Lower leg skin (tissue), 4 donors: Measurements from ENCODE around the gene CCDC102A. TPM values are rescaled to one million over a fixed set of nuclear protein-coding genes. Genes with fewer than 3 reads are reported as not detected.
"Not testable (repeated sequence)": the region's sequence is repeated elsewhere in the genome, so short reads cannot be mapped to it uniquely, and the experiment has no call there.

Experiments
- DNase-seq, 2 donors: peaks; one replicate each; pipeline ENCODE4 v3.0.0-alpha.2; 2019; ENCODE audit warnings: low spot score in 2 of 2
- H3K4me3 ChIP-seq: fragments of 200-600 bp; sonication (generic); 2 replicates; pipeline ENCODE4 v1.5.1; 2017; ENCODE audit warnings: mild to moderate bottlenecking, low read depth; ENCODE audit not compliant: poor library complexity, severe bottlenecking
- CTCF ChIP-seq, 3 donors: fragments of 450-650 bp; IDR thresholded peaks; one replicate each; pipeline ENCODE4 v1.5.1; 2016; ENCODE audit warnings: antibody characterized with exemption in 3 of 3, mild to moderate bottlenecking in 3 of 3, moderate library complexity in 2 of 3
- POLR2A ChIP-seq, 2 donors: fragments of 450-650 bp; IDR thresholded peaks; one replicate each; pipeline ENCODE4 v1.6.1; 2016 to 2017; ENCODE audit warnings: antibody characterized with exemption in 2 of 2, mild to moderate bottlenecking in 1 of 2, moderate library complexity in 1 of 2
- WGBS, 2 donors: methylation state at CpG; one replicate each; pipeline ENCODE4 v1.1.5; 2018; 5-methylcytosine and 5-hydroxymethylcytosine counted together
- intact Hi-C: fragments of 100-400 bp; cut with DNase I; formaldehyde crosslinking; loops from one replicate; pipeline ENCODE4 v1.15.0; 2023; ENCODE audit warnings: low total_unique reads
- total RNA-seq, 4 donors: library from RNA; depleted of rRNA; stranded (reverse); fragments of >200 nt; gene quantifications; one replicate each; pipeline ENCODE4 v1.1.0, GENCODE V29; 2016

The CCDC102A gene
- total RNA-seq, 4 donors from 2014 or later = 13.7 to 18.9 (median 16.4) TPM

DNA sequence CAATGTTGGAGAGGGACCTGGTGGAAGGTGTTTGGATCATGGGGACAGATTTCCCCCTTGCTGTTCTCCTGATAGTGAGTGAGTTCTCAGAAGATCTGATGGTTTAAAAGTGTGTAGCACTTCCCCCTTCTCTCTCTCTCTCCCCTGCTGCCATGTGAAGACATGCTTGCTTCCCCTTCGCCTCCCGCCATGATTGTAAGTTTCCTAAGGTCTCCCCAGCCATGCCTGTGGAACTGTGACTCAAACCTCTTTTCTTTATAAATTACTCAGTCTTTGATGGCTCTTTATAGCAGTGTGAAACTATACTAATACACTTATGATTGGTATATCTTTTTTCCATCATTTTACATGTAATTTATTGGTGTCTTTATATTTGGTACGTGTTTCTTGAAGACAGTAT lies 19.5 kb upstream of the CCDC102A start:
- DNase-seq = no peak
- WGBS, 2 donors = 89 to 90% methylated on average over 3 of the region's 3 CpGs
- intact Hi-C loops = no loop called here
- TF ChIP-seq POLR2A (IDR thresholded peaks at IDR 0.05) = no peak
- no peak for TF ChIP-seq CTCF (IDR thresholded peaks at IDR 0.05)
- no peak overlapping the region for H3K4me3 ChIP-seq

GRCh38 chr16:57551057-57551456 lies 14.7 kb upstream of the CCDC102A start:
- H3K4me3 ChIP-seq = no peak overlapping the region
- TF ChIP-seq CTCF (IDR thresholded peaks at IDR 0.05) (no peak), POLR2A (IDR thresholded peaks at IDR 0.05) (no peak)
- DNase-seq = no peak
- intact Hi-C loops = no loop called here
- 94 to 95% methylated on average over 3 of the region's 3 CpGs for WGBS, 2 donors

DNA sequence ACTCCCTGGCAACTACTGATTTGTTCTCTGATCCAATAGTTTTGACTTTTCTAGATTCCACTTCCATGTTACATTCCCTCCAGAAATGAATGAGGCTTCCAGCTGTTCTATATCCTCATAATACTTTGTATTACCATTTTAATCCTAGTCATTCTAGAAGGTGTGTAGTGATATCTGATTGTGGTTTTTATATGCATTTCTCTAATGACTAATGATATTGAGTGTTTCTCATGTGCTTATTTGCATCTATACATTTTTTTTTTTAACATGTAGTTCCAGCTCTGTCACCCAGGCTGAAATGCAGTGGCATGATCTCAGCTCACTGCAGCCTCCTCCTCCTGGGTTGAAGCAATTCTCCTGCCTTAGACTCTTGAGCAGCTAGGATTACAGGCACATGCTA lies 13.4 kb upstream of the CCDC102A start:
- no peak for DNase-seq
- H3K4me3 ChIP-seq = no peak overlapping the region
- TF ChIP-seq CTCF (IDR thresholded peaks at IDR 0.05) (no peak), POLR2A (IDR thresholded peaks at IDR 0.05) (no peak)
- intact Hi-C loops = no loop called here

- TF ChIP-seq CTCF (IDR thresholded peaks at IDR 0.05) (no peak), POLR2A (IDR thresholded peaks at IDR 0.05) (no peak)
- no peak overlapping the region for H3K4me3 ChIP-seq
- WGBS, 2 donors = 72 to 80% methylated on average over 4 of the region's 4 CpGs
- no peak for DNase-seq
- intact Hi-C loops = no loop called here
Observed at GRCh38 chr16:57548408-57548807, 12.0 kb upstream of the CCDC102A start.

DNA sequence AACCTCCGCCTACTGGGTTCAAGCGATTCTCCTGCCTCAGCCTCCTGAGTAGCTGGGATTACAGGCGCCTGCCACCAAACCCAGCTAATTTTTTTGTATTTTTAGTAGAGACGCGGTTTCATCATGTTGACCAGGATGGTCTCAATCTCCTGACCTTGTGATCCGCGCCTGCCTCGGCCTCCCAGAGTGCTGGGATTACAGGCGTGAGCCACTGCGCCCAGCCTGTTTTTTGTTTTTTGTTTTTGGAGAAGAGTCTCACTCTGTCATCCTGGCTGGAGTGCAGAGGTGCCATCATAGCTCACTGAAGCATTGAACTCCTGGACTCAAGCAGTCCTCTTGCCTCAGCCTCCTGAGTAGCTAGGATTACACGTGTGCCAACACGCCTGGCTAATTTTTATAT lies 11.2 kb upstream of the CCDC102A start:
- DNase-seq = peak in 1 of 2 donors; percentile 60
- WGBS, 2 donors = 93 to 94% methylated on average over 12 of the region's 12 CpGs
- intact Hi-C loops, H3K4me3 ChIP-seq: not testable (repeated sequence)

DNA sequence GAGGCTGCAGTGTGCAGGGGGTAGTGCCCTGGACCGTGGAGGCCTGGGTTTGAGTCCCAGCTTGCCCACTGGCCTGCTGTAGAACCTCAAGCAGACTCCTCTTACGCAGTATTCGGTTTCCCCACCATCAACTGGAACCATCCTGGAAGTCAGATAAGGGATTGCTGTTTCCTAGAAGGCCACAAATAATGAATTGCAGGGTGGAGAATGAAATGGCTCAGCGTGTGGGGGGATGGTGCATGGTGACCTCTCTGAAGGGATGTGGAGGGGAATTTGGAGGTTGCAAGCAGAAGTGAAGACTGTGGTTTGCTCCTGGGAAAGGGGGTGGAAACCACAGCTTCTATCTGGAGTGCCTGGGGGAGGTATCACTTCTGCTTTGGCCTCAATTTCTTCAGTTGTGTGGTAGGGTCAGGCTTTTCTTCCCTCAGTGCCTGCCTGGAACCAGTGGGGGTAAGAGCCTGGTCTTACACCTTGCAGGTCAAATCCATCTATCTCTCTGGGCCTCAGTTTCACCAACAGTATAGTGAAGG lies 7.8 kb upstream of the CCDC102A start:
- H3K4me3 ChIP-seq = no peak overlapping the region
- peak in 1 of 2 donors; percentile 60 for DNase-seq
- intact Hi-C loops = no loop called here
- TF ChIP-seq CTCF (IDR thresholded peaks at IDR 0.05) (no peak), POLR2A (IDR thresholded peaks at IDR 0.05) (no peak)
- WGBS, 2 donors = 83 to 84% methylated on average over 4 of the region's 4 CpGs
